Stimulated activated naive CD8-positive, alpha-beta T cell treated with anti-CD3 and anti-CD28 coated beads, Interleukin-15, Interleukin-2, amounts not matched to agents 100 U/mL and 50 U/mL, for 24 hours (primary cell): ENCODE measurements around the gene CCDC92B.
A peak's percentile ranks its signal among the peaks of the same experiment; 100 is the strongest.
"Not testable (repeated sequence)": the region's sequence is repeated elsewhere in the genome, so short reads cannot be mapped to it uniquely, and the experiment has no call there.

Experiments used
- ATAC-seq: fragments of 150-1000 bp; cut with Tn5 transposase; one replicate; pipeline ENCODE4 v1.10.0; 2021
- DNase-seq: peaks from one replicate; pipeline ENCODE4 v3.0.0; 2021

The CCDC92B gene

GRCh38 chr17:2703606-2704005 lies 45.8 kb downstream of the CCDC92B start:
- ATAC-seq, result no peak
- no peak for DNase-seq

DNA sequence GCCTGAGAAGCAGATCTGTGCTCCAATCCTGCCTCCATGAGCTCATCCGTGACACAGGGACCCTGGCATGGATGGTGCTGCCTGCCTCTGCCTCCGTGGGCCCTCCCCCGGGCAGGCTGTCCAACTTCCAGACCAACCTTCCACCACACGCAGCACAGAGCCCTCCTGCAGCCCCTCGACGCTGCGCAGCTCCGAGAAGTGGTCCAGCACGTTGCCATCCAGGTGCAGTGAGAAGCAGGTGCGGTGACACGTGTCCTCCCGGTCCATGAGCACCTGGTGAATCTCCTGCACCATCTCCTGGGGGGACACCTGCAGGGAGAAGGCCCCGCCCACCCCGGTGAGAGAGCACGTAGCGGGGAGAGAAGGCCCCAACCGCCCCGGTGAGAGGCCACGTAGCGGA lies 46.3 kb downstream of the CCDC92B start:
- DNase-seq (no peak), ATAC-seq (no peak)

DNA sequence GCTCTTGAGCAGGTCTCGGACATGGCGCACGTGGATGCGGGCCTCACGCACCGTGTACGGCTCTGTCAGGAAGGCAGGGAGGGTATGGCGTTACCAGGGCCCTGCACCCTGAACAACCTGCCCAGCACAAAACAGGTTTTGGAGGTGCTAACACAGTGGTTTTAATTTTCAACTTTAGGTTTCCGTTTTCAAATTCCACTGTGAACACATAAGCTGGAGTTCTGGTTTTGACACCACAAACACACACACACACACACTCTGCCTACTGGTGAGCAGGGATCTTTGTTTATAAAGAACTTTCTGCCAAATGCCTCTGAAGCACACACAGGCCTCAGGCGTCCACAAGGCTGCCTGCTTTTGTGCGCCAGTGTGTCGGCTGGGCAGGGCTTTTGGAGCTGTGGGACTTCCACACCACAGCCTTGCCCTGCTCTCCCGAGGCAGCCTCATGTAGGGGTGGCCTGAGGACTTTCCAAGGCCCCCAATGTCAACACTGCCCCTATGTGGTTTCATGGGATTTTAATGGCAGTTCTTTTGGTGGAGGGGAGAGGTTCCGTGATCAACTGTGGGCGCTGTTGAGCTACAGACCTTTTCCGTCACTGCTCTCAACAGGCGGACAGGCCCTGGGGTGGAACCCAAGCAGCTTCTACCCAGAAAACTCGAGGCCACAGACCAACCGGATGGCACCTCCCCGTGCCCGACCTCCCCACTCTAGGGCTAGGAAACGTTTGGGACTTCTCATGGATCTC lies 47.3 kb downstream of the CCDC92B start:
- ATAC-seq (no peak), DNase-seq (no peak)

DNA sequence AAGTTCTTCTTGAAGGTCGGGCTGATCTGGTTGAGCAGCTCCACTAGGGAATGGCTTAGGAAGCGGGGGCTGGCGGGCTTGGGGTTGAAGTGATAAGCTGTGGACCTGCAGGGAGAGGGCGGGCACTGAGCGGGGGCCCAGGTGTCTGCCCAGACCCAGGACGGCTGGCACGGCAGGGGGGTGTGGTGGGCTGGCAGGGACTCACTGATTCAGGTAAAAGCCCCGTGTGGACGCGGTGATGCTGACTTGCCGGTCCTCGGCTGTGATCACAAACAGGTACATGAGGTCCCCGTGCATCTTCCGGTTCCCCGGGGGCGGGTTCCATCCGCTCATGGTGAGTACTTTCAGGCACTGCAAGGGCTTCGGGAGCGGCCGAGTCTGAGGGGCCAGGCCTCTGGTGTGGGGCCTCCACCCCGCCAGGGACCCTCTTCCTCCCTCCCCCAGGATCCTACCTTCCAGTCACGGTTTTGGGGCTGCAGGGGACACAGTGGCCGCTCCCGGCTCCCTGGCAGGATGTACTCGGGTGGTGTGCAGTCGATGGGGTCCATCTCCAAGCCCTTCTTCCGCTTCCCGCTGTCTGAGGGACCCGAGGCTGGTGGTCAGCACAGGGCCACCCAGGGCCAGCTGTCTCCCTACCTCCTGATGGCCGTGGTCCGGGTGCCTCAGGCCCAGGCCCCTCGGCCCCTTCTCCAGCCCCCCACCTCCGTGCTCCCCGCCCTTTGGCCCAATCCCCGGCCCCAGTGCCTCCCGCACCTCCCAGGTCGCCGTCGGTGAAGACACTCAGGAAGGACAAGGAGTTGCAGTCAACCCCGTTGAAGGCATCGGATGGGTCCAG lies 48.1 kb downstream of the CCDC92B start:
- ATAC-seq, result no peak
- no peak for DNase-seq

- DNase-seq, result no peak
- no peak for ATAC-seq
Observed at GRCh38 chr17:2700491-2701141, 48.8 kb downstream of the CCDC92B start.

- DNase-seq, result no peak
- ATAC-seq, result no peak
Observed at GRCh38 chr17:2700030-2700490, 49.4 kb downstream of the CCDC92B start.

DNA sequence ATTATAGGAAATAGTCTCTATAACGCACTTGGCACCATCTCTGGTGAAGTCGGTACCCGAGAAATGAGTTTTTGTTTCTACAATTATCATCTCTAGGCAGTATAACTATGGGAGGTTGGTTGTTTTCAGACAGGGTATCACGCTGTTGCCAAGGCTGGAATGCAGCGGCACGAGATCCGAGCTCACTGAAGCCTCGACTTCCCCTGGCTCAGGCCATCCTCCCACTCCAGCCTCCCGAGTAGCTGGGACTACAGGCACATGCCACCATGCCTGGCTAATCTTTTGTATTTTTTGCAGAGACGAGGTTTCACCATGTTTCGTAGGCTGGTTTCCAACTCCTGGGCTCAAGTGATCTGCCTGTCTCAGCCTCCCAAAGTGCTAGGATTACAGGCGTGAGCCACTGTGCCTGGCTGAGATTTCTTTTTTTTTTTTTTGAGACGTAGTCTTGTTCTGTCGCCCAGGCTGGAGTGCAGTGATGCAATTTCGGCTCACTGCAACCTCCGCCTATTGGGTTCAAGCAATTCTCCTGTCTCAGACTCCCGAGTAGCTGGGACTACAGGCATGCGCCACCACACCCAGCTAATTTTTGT lies 50.1 kb downstream of the CCDC92B start:
- ATAC-seq, DNase-seq: not testable (repeated sequence)

- peak; percentile 1 for DNase-seq
- ATAC-seq, result no peak
Observed at GRCh38 chr17:2697611-2698162, 51.8 kb downstream of the CCDC92B start.

DNA sequence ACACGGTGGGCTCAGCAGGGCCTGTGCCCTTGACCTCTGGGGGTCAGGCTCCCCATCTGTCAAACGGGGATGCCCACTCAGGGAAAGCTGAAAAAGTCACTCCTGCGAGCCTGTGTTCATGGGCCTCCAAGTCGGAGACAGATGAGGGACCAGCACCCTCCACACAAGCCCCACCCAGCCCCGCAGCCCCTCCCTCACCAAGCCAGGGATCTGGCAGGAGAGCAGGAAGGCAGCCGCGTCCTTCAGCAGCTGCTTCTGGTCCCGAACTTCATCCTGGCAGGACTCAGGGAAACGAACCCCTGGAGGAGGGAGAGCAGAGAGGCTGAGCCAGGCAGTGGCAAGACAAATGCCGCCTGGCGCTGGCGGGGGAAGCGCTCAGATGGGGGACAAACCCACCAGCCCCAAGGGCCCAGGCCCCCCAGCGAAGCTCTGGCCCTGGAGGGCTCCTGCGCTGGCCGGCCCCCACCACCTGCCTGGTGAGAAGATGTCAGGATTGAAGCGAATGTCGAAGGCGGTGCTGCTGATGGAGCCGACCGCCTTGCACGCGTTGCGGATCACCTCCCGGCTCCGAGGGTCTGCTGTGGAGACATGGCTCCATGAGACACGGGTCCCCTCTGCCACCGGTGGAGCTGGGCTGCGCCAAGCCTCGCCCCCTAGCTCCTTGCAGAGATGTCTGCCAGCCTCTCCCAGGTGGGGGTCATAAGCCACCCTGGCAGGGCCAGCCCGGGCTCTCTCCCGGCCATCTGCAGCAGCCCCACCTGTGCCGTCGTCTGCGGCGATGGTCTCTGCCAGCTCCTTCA lies 53.3 kb downstream of the CCDC92B start:
- peak; percentile 2 for DNase-seq
- ATAC-seq, result no peak

DNA sequence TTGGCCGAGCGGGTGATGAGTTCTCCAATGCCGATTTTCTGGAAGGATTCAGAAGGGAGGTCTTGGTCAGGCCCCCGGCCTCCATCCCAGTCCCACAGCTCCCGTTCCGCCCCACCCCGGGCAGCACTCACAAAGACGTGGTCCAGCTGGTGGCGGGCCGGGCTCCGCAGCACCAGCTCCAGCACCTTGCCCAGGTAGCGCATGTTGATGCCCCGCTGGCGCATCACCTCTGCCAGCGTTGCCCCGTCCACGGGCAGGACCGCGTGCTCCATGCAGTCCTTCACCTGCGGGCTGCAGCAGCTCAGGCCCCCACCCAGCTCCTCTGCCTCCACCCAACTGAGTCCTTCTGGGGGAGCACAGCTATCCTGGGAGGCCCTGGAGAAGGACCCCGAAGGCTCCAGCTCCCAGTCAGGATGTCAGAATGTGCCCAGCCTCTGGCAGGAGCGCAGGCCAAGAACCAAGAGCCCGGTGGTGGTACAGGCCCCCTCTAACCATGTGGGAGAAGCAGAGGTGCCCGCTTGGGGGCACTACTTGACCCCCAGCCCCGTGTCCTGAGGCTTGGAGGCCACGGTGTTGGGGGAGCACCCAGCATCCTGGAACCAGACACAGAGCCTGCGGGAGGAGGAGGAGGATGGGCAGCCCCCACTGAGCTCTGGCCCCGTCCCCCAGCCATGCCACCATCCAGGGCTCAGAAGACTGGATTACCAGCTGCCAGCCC lies 54.0 kb downstream of the CCDC92B start:
- ATAC-seq (no peak), DNase-seq (peak; percentile 1)

DNA sequence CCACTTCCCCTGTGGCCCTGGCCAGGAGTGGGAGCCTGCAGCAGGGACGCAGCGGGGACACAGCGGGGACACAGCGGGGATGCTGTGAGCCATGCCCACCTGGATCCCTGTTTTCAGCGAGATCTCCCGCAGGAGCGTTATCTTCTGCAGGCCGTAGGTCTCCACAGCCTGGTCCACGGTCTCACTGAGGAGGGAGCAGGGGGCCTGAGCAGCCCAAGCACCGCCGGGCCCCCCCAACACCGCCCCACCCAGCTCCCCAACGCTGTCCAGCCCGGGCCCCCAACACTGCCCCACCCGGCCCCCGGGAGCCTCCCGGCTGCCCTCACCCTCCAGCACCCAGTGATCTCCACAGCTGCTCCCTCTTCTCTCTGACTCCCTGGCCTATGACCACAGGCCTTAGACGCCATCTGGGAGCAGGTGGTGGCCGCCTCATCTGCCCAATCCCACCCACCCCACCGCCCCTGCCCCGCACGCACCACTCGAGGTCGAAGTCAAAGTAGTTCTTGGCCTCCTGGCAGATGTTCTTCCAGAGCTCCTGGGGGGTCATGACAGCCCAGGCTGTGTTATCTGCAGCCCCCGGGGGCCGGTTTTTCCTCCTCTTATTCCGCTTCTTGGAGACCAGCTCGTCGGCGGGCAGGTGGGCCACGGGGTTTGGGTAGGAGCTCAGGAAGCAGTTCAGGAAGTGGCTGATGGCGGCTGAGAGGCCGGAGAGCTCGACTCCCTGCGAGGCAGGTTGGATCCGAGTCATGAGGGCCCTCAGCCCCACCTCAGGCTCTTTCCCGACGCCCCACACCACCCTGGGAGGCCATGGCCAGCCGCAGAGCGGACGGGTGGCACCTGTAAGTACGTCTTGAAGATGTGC lies 54.8 kb downstream of the CCDC92B start:
- DNase-seq, result no peak
- no peak for ATAC-seq

DNA sequence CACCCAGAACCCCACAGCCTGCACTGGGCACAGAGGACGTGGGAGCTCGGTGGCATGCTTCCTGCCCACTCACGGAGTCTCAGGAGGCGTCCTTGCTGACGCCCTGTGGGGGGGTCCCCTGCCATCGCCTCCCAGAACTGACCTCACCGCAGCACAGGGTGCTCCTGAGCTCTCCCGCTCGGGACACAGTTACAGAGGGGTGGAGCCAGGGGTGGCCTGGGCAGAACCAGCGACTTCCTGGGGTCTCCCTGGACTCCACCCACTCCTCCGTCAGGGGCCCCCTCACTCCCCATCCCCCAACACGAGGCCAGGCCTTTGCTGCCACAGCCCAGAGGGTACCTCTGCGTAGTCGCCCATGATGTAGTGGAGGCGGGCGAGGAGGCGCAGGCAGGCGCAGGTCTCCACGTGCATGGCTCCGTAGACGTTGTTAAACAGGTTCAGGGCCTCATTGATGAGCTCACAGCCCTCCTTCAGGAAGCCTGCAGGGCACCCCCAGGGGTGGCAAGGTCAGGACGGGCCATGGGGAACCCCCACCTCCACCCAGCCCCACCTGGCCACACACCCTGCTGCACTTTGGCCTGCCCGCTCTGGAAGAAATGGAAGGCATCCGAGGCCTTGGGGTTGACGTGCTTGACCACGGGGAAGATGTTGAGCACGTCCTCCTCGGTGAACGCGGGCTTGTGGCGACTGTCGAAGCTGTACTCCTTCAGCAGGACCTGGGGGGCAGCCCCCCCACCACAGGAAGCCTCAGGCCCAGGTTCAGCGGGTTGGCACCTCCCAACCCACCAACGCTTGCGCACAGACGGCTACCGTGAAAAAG lies 55.7 kb downstream of the CCDC92B start:
- ATAC-seq (no peak), DNase-seq (no peak)

GRCh38 chr17:2692781-2693135 lies 56.7 kb downstream of the CCDC92B start:
- ATAC-seq, result no peak
- no peak for DNase-seq

DNA sequence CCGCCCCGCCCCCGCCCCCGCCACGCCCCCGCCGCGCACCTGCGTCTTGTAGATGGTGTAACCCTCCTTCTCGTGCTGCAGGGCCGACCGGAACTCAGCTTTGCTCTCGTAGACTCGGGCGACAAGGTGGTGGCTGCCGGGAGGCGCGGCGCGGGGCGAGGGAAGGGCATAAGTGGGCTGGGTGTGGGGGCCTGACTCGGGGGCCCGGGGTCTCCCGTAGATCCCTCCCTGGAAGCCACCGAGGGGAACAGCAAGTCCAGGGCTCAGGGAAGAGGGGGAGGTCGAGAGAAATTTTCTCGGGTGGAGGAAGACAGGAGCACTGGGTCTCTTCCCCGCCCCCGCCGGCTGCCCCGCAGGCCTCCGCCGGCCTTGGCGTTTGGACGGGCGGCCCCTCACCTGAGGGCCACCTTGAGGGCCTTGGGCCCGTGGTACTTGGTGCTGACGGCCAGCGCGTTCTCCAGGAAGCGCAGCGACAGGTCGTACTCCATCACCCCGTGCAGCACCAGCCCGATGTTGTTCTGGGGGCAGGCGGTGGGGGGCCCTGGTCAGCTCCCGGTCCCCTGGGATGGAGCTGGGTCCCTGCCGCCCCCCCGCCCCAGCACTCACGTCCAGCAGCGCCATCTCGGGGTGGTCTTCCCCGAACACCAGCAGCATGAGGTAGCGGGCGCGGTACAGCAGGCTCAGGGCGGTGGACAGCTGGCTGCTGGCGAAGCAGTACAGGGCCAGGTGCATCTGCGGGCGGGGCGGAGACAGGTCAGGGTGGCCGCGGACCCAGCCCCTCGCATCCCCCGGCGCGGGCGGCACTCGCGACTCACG lies 57.3 kb downstream of the CCDC92B start:
- DNase-seq (no peak), ATAC-seq (no peak)

DNA sequence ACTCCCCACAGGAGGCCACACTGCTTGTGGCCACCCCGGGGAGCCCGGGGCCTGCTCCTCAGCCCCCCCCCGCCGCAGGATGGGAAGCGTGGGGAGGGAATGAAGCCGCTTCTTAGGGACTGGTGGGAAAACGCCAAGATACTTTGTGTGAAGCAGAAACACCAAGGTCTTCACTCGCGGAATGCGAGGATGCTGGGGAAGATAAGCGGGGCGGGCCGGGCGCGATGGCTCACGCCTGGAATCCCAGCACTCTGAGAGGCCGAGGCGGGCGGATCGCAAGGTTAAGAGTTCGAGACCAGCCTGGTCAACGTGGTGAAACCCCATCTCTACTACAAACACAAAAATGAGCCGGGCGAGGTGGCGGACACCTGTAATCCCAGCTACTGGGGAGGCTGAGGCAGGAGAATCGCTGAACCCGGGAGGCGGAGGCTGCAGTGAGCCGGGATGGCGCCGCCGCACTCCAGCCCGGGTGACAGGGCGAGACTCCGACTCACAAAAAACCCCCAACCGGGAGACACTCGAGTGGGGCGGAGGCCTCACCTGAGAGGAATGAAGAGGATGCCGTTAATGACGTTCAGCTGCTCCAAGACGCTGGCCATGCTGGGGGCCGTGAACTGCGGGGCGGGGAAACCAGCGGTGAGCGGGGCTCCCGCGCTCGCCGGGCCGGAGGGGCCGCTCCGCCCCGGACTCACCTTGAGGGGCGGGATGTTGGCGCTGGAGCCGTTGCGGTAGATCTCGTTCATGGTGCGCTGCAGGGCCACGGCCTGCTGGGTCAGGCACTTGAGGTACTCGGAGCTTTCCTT lies 58.2 kb downstream of the CCDC92B start:
- no peak for DNase-seq
- no peak for ATAC-seq

- DNase-seq (no peak), ATAC-seq (no peak)
Observed at GRCh38 chr17:2690165-2691068, 59.0 kb downstream of the CCDC92B start.
